HG03108 (cell line): ENCODE data around the gene PDE6A.
"Not testable (repeated sequence)": the region's sequence is repeated elsewhere in the genome, so short reads cannot be mapped to it uniquely, and the experiment has no call there.

Experiments used
- ATAC-seq: cut with Tn5 transposase; IDR thresholded peaks from one replicate; pipeline ENCODE4 v1.9.1; 2021; ENCODE audit warnings: moderate library complexity; ENCODE audit not compliant: unreplicated experiment

The PDE6A gene

GRCh38 chr5:149953436-149954121 is 9.0 kb upstream of the PDE6A start:
- no peak for ATAC-seq

GRCh38 chr5:149951138-149951749 is 6.7 kb upstream of the PDE6A start:
- no peak for ATAC-seq

DNA sequence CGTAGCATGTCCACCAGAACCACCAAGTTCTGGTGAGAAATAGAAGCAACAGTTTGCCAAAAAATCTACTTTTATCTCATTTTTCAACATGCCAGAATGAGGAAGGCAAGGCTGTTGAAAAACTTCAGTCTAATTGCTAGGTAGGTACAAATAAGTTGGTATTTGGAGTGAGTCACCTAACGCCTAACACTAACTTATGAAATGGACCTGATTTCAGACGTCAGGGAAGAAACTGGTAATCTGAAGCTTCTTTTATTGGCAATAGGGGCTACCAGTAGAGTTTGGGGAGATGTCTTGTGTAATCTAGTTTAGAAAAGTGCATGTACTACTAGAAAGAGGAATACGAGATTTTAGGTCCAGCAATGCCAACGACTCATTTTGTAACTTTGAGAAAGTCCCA is 4.4 kb upstream of the PDE6A start:
- ATAC-seq: no peak

GRCh38 chr5:149946118-149946517 is 1.5 kb upstream of the PDE6A start:
- no peak for ATAC-seq

GRCh38 chr5:149943177-149943949 is 1.2 kb downstream of the PDE6A start:
- ATAC-seq: not testable (repeated sequence)

DNA sequence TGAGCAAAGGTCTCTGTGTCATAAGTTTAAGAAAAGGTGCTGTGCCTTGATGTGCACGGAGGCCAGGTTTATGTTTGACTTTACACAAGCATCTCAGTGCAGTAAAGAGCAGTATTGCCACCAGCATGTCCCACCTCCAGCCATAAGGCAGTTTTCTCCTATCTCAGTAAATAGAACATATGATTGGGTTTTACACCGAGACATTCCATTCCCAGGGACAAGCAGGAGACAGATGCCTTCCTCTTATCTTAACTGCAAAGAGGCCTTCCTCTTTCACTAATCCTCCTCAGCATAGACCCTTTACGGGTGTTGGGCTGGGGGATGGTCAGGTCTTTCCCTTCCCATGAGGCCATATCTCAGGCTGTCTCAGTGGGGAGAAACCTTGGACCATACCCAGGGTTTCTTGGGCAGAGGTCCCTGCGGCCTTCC is 1.8 kb downstream of the PDE6A start:
- ATAC-seq: not testable (repeated sequence)

DNA sequence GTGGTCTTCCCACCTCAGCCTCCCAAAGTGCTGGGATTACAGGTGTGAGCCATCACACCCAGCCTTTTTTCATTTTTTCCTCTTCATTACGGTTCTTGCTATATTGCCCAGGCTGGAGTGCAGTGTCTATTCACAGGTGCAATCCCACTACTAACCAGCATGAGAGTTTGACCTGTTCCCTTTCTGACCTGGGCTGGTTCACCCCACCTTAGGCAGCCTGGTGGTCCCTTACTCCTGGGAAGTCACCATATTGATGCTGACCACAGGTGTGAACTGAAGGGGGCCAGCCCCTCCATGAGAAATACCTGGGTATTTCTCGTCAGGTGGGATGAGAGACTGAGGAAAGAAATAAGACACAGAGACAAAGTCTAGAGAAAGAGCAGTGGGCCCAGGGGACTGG is 2.4 kb downstream of the PDE6A start:
- no peak for ATAC-seq

DNA sequence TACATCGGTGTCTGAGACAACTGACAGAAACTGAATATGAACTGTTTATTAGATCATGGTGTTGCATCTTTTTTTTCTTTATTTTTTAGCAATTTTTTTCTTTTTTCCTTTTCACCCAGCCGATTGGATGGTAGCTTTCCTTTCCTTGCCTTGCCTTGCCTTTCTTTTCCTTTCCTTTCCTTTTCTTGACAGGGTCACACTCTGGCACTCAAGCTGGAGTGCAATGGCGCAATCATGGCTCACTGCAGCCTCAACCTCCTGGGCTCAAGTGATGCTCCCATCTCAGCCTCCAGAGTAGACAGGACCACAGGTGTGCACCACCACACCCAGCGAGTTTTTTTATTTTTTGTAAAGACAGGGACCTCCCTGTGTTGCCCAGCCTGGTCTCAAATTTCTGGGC is 2.8 kb downstream of the PDE6A start:
- ATAC-seq: no peak

- ATAC-seq: no peak
Measured at GRCh38 chr5:149940941-149941644, 3.5 kb downstream of the PDE6A start.

DNA sequence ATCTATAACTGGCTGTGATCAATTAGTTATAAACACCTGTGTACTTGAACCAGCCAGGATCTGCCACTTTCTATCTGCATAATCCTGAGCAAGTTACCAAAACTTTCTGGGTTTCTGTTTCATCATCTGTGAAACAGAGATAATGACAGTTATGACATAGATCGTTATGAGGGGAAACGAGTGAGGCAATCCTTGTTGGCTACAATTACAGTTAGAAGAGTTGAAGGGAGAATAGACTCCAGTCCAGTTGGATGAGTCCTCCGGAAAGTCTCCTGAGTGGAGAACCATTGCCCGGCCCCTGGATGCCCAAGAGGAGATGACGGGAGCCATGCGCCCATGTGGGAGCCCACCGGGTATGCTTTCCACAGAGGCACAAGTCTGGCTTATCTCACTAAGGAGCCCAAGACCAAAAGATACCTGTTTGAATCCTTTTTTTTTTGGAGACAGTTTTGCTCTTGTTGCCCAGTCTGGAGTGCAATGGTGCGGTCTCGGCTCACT is 4.5 kb downstream of the PDE6A start:
- no peak for ATAC-seq

- ATAC-seq: no peak
Measured at GRCh38 chr5:149939546-149939945, 5.0 kb downstream of the PDE6A start.

DNA sequence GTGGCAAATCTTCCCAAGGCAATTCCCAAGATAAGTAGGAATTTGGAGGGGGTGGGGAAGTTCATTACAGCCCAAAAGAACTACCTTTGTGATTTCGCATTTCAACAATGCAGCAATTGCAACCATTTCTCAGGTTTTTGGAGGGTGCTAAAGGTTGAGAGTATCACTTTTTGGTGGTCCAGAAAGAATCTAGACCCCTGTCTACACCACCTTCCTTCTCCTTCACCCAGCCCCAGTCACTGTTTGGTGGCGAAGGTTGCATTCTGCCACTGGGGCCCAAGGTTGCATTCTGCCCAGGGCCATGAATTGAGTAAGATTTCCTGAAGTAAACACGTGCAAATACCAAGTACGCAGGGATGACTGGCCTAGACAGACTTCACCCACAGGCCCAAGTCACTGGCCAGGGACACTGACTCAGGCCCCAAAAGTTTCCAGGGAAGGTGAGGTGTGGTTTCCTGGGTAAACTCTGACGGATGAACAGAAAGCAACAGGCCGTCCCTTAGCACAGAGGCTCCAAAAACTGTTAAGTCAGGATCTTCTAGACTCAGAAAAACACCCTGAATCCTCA is 5.7 kb downstream of the PDE6A start:
- ATAC-seq: no peak

- no peak for ATAC-seq
Measured at GRCh38 chr5:149938279-149938678, 6.3 kb downstream of the PDE6A start.

DNA sequence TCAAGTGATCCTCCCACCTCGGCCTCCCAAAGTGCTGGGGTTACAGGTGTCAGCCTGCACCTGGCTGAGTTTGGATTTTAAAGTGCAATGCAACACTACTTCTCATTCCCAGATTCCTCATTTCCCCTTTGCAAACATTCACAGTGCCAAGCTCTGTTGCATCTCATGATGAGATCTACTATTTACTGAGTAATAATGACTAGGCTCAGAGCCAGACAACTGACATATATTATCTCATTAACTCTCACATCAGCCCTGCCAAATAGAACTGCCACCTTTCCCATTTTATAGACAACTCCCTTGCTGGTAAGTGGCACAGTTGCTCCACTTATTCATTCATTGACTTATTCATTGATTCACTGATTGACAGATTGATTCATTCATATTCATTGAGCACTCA is 7.0 kb downstream of the PDE6A start:
- no peak for ATAC-seq

GRCh38 chr5:149936700-149937091 is 7.9 kb downstream of the PDE6A start:
- ATAC-seq: no peak

DNA sequence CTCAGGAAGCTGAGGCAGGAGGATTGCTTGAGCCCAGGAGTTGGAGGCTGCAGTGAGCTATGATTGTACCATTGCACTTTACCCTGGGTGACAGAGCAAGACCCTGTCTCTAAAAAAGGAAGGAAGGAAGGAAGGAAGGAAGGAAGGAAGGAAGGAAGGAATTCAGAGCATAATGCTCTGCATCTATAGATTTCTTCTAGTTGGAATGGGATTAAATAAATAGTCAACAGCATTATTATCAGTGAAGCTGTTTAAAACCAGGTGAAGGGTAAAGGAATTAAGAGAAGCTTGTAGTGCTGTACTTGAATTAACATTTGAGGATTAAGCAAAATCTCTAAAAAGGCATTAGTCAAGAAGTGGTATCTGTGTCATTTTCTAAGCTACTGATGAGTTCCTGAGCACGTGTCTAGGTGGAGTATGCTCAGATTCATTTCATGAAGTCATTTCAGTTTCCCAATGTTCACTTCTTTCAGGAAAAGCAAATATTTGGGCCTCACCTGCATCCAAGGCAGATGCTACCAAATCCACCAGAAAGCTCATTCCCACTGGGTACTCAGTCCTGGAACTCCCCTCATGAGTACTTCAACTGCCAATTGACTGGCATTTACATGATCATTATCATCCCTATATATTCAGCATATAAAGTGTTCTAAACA is 8.4 kb downstream of the PDE6A start:
- no peak for ATAC-seq

- ATAC-seq: no peak
Measured at GRCh38 chr5:149935431-149935901, 9.1 kb downstream of the PDE6A start.

DNA sequence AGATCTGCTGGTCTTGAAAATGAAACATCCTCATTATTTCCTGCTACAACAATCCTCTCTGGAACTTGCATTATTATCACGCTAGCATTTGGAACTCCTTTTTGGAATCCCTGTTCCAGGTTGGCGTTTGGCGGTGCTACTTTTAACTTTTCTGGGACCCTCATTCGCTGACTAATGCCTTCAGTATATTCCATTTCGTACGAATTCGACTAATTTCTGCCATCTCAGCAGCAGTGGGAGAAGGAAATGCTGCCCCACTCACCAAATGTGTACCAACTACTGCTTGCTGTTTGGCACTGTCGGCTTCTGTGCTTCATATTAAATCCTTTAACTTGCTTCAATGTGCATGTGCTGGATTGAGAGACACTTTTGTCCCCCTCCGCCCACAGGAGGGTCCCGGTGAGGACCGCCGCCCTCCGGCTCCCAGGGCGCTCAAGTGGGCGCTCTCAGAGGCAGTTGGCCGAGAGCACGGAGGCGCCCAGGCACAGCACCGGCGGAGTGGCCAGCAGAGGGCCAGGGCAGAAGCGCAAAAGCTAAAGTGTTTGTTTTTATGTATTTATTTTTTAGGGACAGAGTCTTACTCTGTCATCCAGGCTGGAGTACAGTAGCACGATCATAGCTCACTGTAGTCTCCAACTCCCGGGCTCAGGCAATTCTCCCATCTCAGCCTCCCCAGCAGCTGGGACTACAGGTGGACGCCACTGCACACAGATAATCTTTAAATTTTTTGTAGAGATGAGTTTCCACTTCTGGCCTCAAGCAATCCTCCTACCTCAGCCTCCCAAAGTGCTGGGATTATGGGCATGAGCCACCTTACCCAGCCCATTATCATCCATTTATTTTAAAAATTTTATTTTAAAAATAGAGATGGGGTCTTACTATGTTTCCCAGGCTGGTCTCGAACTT is 11.9 kb downstream of the PDE6A start:
- no peak for ATAC-seq

- no peak for ATAC-seq
Measured at GRCh38 chr5:149931992-149932436, 12.6 kb downstream of the PDE6A start.
